KMS-11 (cell line): ENCODE results near the gene KRTAP20-2.

ENCODE experiments used
- H2AFZ ChIP-seq: fragments of 200-600 bp; sonication (generic); 2 replicates; pipeline ENCODE4 v1.6.1; 2016; ENCODE audit warnings: antibody characterized with exemption, mixed run types, low read depth
- H3K27ac ChIP-seq: fragments of 200-600 bp; sonication (generic); 2 replicates; pipeline ENCODE4 v1.6.1; 2016; ENCODE audit warnings: mild to moderate bottlenecking, mixed run types
- H3K27me3 ChIP-seq: fragments of 200-600 bp; sonication (generic); 2 replicates; pipeline ENCODE4 v1.6.1; 2017; ENCODE audit warnings: mild to moderate bottlenecking, low read depth, mixed run types, moderate library complexity; ENCODE audit not compliant: insufficient read depth
- H3K36me3 ChIP-seq: fragments of 200-600 bp; sonication (generic); 2 replicates; pipeline ENCODE4 v1.6.1; 2017; ENCODE audit warnings: mild to moderate bottlenecking, mixed run types; ENCODE audit not compliant: insufficient read depth
- H3K4me1 ChIP-seq: fragments of 200-600 bp; sonication (generic); 2 replicates; pipeline ENCODE4 v1.6.1; 2016; ENCODE audit warnings: mild to moderate bottlenecking, low read depth, mixed run types; ENCODE audit not compliant: poor library complexity, severe bottlenecking
- H3K4me2 ChIP-seq: fragments of 200-600 bp; sonication (generic); 2 replicates; pipeline ENCODE4 v1.7.0; 2016; ENCODE audit warnings: mild to moderate bottlenecking, mixed run types
- H3K4me3 ChIP-seq: fragments of 200-600 bp; sonication (generic); IDR thresholded peaks from 2 replicates; pipeline ENCODE4 v1.6.1; 2017; ENCODE audit warnings: low read depth, low read length, mixed read lengths; ENCODE audit not compliant: insufficient read depth
- H3K79me2 ChIP-seq: fragments of 200-600 bp; sonication (generic); 2 replicates; pipeline ENCODE4 v1.6.1; 2016; ENCODE audit warnings: low read depth, mixed run types; ENCODE audit not compliant: insufficient read depth
- H3K9ac ChIP-seq: fragments of 200-600 bp; sonication (generic); 2 replicates; pipeline ENCODE4 v1.6.1; 2016; ENCODE audit warnings: mild to moderate bottlenecking, mixed run types
- H4K20me1 ChIP-seq: fragments of 200-600 bp; sonication (generic); 2 replicates; pipeline ENCODE4 v1.6.1; 2016; ENCODE audit warnings: mild to moderate bottlenecking, mixed run types; ENCODE audit not compliant: insufficient read depth
- TF ChIP-seq, protein P1 (sequence below): fragments of 200-600 bp; sonication (generic); conservative IDR thresholded peaks from 2 replicates; pipeline ENCODE4 v1.6.1; 2017; ENCODE audit warnings: low read depth, mild to moderate bottlenecking, antibody characterized with exemption, low read length, moderate library complexity, mixed read lengths

KRTAP20-2 gene

DNA sequence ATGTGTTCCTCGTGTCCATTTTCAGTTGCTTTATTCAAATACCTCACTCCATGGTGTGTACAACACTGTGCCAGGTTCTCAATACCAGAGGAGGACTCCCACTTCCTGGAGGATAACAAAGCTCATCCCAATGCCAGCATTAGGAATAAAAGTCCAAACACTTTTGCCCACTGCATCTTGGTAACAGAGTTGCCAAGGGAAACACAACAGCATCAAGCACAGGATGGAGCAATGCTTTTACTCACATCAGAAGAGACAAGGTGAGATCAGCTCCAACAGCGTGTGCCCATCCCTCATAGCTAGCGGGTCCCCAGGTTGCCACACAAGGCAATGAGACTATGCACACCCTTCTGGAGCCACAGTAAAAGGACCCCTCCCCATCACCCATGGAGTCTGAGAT lies 11.6 kb upstream of the KRTAP20-2 start:
- H3K79me2 ChIP-seq, result no peaks in the 10 kb centered on the region
- no peaks in the 10 kb centered on the region for H3K36me3 ChIP-seq
- no peak overlapping the region for H3K27ac ChIP-seq
- no peak overlapping the region for H3K4me2 ChIP-seq
- H3K9ac ChIP-seq, result no peak overlapping the region
- H3K4me3 ChIP-seq, result no peak overlapping the region
- no peaks in the 10 kb centered on the region for H3K4me1 ChIP-seq
- no peaks in the 10 kb centered on the region for H4K20me1 ChIP-seq
- TF ChIP-seq, protein P1, sequence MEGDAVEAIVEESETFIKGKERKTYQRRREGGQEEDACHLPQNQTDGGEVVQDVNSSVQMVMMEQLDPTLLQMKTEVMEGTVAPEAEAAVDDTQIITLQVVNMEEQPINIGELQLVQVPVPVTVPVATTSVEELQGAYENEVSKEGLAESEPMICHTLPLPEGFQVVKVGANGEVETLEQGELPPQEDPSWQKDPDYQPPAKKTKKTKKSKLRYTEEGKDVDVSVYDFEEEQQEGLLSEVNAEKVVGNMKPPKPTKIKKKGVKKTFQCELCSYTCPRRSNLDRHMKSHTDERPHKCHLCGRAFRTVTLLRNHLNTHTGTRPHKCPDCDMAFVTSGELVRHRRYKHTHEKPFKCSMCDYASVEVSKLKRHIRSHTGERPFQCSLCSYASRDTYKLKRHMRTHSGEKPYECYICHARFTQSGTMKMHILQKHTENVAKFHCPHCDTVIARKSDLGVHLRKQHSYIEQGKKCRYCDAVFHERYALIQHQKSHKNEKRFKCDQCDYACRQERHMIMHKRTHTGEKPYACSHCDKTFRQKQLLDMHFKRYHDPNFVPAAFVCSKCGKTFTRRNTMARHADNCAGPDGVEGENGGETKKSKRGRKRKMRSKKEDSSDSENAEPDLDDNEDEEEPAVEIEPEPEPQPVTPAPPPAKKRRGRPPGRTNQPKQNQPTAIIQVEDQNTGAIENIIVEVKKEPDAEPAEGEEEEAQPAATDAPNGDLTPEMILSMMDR, result no peak
- no peaks in the 10 kb centered on the region for H3K27me3 ChIP-seq
- no peak overlapping the region for H2AFZ ChIP-seq

DNA sequence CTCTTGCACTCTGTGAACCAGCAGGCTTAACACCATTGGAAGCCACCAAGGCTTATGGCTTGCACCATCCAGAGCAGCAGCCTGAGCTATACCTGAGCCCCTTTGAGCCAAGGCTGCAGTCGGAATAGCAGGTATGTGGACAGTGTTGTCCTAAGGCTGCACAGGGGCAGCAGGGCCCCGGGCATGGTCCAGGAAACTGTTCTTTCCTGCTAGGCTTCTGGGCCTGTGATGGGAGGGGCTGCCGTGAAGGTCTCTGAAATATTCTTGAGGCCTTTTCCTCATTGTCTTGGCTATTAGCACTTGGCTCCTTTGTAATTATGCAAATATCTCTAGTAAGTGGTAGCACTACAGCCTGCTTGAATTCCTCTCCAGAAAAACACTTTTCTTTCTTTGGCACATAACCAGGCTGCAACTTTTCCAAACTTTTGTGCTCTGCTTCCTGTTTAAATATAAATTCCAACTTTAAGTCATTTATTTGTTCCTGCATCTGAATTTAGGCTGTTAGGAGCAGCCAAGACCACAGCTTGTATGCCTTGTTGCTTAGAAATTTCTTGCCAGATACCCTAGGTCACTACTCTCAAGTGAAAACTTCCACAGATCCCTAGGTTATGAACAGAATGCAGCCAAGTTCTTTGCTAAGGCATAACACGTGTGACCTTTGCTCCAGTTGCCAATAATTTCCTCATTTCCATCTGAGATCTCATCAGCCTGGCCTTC lies 9.4 kb upstream of the KRTAP20-2 start:
- Histone ChIP-seq H3K36me3 (no peaks in the 10 kb centered on the region), H3K4me1 (no peaks in the 10 kb centered on the region), H3K4me3 (no peak overlapping the region), H3K27me3 (no peaks in the 10 kb centered on the region), H4K20me1 (no peaks in the 10 kb centered on the region), H3K79me2 (no peaks in the 10 kb centered on the region), H3K9ac (no peak overlapping the region), H3K27ac (no peak overlapping the region), H2AFZ (no peak overlapping the region), H3K4me2 (no peak overlapping the region)
- TF ChIP-seq, protein P1, result no peak

DNA sequence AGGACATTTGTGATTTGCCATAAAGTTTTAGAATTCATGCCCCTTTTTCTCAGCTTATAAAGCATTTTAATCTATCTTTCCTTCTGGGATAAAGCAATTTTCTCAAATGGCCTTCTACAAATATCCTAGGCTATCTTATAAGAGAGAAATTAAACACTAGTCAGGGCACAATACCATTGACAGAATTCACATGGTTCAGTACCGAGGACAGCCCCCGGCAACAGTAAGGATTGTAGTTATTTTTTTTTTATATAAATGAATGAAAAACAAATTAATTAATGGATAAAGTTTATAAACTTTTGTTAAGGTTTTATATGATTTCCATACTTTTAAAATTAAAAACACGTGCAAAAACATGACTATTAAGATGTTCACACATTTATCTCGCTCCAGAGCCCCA lies 6.9 kb upstream of the KRTAP20-2 start:
- H3K4me3 ChIP-seq, result no peak overlapping the region
- H4K20me1 ChIP-seq, result no peaks in the 10 kb centered on the region
- no peaks in the 10 kb centered on the region for H3K36me3 ChIP-seq
- no peaks in the 10 kb centered on the region for H3K4me1 ChIP-seq
- no peak overlapping the region for H3K4me2 ChIP-seq
- no peaks in the 10 kb centered on the region for H3K27me3 ChIP-seq
- H3K79me2 ChIP-seq, result no peaks in the 10 kb centered on the region
- no peak overlapping the region for H3K9ac ChIP-seq
- no peak overlapping the region for H2AFZ ChIP-seq
- no peak overlapping the region for H3K27ac ChIP-seq
- TF ChIP-seq, protein P1, result no peak

DNA sequence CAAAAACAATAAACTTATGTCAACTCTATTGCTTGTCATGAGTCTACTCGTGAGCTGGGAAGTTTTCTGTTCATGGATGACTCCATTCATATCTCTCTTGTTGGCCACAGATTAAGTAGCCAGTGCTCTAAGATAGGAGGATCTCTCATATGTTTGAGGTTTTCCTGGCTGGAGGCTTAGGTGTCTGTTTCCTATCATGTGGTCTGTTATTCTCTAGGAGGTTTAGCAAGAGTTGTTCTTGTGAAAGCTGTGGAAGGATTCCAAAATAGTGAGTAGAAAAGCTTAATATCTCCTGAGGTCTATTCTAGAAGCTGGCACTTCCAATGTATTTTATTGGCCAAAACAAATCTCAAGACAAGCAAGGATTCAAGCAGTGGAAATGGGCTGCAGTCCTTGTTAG lies 5.8 kb upstream of the KRTAP20-2 start:
- Histone ChIP-seq H3K4me1 (no peaks in the 10 kb centered on the region), H4K20me1 (no peaks in the 10 kb centered on the region), H3K36me3 (no peaks in the 10 kb centered on the region), H3K27ac (no peak overlapping the region), H2AFZ (no peak overlapping the region), H3K79me2 (no peaks in the 10 kb centered on the region), H3K9ac (no peak overlapping the region), H3K4me3 (no peak overlapping the region), H3K27me3 (no peaks in the 10 kb centered on the region), H3K4me2 (no peak overlapping the region)
- TF ChIP-seq, protein P1, result no peak
